GM19452 (cell line): ENCODE results near the gene IRF5.
"Not testable (repeated sequence)": the region's sequence is repeated elsewhere in the genome, so short reads cannot be mapped to it uniquely, and the experiment has no call there.

Source experiments
- ATAC-seq: cut with Tn5 transposase; IDR thresholded peaks from one replicate; pipeline ENCODE4 v1.9.1; 2021; ENCODE audit not compliant: unreplicated experiment

Gene IRF5

GRCh38 chr7:128937271-128937646 is 468 bp upstream of the IRF5 start:
- no peak for ATAC-seq

- ATAC-seq: no peak
Observed at GRCh38 chr7:128938544-128939074, 882 bp downstream of the IRF5 start.

DNA sequence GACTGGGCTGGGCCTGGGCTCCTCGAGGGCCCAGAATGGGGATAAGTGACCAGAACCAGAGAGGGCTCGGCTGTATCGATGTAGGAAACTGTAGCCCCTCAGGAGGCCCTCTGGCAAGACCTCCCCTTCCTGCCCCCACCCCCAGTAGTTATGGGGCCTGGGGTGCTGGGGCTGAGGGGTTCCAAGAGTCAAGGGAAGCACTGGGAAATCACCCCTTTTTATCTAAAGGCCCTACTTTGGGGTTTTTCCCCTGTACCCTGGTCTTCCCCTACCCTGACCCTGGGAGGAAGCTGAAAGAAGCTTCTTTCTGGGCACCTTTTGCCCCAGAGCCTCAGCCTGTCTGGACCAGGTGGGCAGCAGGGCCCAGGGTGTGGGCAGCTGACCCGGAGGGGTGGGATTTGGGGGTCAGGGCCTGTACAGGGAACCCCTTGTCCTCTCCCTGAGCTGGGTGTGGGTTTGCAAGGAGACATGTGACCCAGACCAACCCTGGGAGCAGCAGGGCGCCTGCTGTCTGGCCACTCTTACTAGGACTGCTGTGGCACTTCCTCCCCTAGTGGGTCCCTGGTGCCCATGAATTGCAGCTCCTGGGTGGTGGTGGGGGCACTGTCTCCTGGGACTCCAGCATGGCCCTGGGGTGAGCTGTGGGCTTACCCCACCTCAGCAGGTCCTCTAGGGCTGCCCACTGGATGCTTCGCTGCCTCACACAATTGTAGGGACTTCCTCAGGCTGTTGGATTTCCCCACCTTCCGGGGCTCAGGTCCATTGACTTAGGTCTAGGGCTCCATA is 1.5 kb downstream of the IRF5 start:
- no peak for ATAC-seq

DNA sequence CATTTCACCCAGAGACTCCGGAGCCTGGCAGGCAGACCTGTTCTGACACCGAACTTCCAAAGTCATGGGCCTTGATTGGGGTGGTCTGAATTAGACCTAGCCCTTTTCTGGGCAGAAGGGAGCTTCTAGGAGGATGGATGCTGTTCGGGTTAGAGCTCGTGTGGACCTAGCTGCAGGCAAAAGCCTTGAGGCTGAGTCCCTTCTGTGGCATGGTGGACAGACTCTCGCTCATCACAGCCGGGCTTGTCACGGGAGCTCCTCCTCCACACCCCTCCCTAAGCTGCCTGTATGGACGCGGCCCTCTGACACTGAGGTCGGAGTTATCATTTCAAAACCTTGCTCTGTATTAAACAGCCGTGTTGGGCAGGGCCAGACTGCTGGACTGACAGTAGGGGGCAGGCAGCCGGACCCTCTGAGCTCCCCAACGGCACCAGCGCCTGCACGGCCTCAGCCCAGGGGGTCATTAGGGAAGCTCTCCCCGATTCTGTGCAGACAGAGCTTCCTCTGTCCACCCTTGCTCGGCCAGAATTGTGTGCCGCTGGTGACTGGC is 2.2 kb downstream of the IRF5 start:
- peak; percentile 24 for ATAC-seq

GRCh38 chr7:128940494-128941322 is 3.0 kb downstream of the IRF5 start:
- peak; percentile 58 for ATAC-seq

DNA sequence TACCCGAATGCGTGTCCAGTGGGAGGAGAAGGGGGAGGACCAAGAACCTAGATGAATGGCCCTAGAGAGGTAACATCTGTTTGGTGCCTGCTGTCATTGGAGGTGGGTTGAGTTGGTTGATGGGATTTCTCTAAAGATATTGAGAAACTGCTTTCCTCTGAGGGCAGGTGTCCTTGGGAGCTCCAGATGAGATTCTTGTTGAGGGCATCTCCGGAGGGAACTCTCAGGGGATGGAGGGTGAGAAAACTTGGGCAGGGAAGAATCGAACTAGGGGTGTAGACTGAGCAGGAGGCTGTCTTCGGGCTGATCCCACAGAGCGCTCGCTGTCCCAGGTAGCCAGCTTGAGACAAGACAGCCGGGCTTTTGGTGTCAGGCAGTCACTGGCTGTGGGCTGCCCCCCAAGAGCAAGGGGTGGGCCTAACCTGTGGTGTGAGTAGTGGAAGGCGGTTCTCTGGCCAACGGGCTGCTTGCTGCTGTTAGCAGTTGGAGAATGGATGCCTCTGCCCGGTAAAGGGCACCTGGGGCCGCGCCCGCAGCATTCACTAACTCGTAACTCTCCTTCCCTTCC is 3.7 kb downstream of the IRF5 start:
- ATAC-seq: no peak

- ATAC-seq: no peak
Observed at GRCh38 chr7:128941946-128942526, 4.3 kb downstream of the IRF5 start.

GRCh38 chr7:128943251-128943650 is 5.5 kb downstream of the IRF5 start:
- ATAC-seq: not testable (repeated sequence)

GRCh38 chr7:128944487-128945236 is 6.9 kb downstream of the IRF5 start:
- no peak for ATAC-seq

DNA sequence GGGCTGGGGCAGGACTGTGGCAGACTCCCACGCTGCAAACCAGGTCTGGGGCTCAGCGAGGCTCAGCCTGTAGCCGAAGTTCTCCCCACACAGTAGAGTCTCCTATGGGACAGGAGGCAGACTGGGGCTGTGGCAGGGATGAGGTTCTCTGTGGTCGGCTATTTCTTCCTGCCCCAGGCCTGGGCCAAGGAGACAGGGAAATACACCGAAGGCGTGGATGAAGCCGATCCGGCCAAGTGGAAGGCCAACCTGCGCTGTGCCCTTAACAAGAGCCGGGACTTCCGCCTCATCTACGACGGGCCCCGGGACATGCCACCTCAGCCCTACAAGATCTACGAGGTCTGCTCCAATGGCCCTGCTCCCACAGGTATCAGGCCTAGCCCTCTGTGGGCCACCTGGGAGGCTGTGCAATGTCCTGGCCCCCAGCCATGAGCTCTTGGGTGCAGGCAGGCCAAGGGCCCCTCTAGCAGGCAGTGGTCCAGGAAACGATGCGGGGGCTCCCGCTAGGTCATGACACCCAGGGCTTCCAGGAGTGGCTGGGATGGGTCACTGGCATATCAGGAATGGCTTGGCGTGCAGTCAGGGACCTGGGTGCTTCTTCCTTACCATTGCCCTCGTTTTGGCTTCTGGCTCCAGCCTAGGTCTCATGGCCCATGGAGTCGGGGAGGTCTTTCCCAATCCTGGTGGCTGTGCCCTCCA is 8.1 kb downstream of the IRF5 start:
- ATAC-seq: no peak

GRCh38 chr7:128946936-128947830 is 9.5 kb downstream of the IRF5 start:
- ATAC-seq: no peak

DNA sequence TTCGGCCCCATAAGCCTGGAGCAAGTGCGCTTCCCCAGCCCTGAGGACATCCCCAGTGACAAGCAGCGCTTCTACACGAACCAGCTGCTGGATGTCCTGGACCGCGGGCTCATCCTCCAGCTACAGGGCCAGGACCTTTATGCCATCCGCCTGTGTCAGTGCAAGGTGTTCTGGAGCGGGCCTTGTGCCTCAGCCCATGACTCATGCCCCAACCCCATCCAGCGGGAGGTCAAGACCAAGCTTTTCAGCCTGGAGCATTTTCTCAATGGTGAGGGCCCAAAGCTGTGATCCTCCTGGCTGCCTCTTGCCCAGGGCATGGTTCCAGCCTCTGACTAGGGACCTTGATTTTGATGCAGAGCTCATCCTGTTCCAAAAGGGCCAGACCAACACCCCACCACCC is 10.1 kb downstream of the IRF5 start:
- no peak for ATAC-seq

GRCh38 chr7:128948312-128948973 is 10.7 kb downstream of the IRF5 start:
- ATAC-seq: no peak

- no peak for ATAC-seq
Observed at GRCh38 chr7:128948976-128949760, 11.4 kb downstream of the IRF5 start.

GRCh38 chr7:128951296-128951695 is 13.6 kb downstream of the IRF5 start:
- ATAC-seq: no peak

GRCh38 chr7:128954150-128954549 is 16.4 kb downstream of the IRF5 start:
- ATAC-seq: no peak
